ENCODE data around the gene CTF1.

Gene CTF1

DNA sequence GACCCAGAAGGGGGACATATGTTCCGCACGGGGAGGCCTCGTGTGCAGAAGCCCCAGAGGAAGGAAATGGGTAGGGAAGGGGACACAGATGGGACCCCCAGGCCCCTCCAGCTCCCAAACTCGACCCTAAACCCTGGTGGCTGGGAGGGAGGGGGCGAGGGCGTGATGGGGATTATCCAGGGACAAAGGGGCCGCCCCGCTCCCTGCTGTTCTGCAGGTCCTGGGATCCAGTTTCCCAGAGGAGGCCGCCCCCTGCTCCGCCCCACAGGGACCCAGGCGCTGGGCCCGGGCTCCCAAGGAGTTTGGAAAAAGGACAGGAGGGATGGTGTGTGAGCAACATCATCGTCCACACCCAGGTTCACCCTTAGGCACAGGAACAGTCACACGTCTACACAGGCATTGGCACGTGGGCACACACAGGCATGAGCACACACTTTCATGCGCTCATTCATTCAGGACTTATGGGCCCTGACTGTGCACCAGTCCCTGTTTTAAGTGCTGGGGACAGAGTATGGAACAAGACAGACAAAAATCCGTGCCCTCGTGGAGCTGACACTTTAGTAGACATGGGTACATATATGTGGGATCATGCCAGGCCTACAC lies 14.1 kb downstream of the CTF1 start:
- peak; percentile 25 for DNase-seq (ENCODE audit: low spot score)

DNA sequence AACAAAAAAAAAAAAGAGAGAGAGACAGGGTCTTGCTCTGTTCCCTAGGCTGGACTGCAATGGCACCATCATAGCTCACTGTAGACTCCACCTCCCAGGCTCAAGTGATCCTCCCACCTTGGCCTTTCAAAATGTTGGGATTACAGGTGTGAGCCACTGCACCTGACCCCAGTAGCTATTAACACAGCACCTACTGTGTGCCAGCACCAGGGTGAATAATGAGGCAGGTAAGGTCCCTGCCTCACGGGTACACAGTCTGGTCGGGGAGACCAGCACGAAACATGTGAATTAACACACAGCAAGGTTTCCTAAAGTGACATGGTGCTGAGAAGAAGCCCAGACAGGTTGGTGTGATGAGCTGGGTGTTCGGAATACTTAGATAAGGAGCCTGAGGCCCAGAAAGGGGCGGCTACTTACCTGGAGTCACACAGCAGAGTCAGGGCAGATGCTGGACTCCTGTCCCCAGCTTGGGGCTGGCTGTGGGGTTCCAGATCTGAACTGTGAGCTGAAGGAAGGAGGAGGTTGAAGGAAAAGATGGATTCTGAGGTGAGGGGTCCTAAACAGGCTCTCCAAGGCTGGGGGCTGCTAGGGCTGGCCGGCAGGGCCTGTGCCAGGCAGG lies 16.5 kb downstream of the CTF1 start:
- peak; percentile 38 for DNase-seq (ENCODE audit: low spot score)

DNA sequence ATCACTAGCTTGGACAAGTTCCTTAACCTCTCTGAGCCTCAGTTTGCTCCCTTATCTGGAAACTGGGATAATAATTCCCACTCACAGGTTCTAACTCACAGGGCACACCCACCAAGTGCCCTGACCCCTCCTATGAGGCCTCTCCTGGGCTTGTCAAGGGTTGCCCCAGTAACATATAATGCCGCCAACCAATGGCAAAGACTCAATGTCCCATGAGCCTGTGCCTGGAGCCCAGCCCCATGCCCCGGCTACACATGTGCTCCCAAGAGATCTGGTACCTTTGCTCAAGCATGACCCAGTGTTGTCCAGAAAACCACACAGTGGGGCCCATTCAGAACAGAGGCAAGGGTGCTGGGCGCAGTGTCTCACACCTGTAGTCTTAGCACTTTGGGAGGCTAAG lies 18.4 kb downstream of the CTF1 start:
- no peak for DNase-seq (ENCODE audit: low spot score)

DNA sequence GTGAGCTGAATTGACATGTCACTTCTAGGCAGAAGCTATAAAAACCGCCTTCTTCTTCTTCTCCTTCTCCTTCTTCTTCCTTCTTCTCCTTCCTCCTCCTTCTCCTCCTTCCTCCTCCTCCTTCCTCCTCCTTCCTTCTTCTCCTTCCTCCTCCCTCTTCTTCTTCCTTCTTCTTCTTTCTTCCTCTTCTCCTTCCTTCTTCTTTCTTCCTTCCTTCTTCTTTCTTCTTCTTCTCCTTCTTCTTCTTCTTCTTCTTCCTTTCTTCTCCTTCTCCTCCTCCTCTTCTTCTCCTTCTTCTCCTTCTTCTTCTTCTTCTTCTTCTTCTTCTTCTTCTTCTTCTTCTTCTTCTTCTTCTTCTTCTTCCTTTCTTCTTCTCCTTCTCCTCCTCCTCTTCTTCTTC lies 22.2 kb downstream of the CTF1 start:
- no peak for DNase-seq (ENCODE audit: low spot score)

DNA sequence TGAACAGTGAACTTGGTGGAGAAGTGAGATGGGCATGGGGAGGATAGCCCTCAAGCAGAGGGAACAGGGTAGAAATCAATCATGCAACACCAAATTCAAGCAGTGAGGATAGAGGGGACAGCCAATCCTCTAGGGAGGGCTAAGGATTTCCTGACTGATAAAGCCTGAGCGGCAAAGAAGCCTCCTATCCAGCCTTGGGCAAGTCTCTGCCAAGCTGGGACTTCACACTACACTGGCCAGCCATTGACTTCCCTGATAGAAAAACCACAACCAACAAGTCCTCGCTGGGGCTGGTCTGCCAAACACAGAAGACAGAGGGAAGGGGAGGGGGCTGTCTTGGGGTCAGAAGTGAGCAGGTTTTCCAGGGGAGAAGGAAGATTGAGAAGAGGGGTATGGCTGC lies 24.5 kb downstream of the CTF1 start:
- no peak for DNase-seq (ENCODE audit: low spot score)

DNA sequence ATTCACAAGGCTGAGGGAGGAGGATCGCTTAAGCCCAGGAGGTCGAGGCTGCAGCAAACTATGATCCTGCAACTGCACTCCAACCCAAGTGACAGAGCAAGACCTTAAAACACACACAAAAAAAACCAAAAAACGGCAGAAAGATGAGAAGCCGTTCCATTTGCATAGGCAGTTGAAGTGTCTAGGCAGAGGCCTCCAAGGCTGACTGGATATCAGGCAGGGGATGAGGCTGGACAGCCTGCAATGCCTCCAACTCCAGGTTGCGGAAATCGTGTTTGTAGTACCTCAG lies 25.0 kb downstream of the CTF1 start:
- DNase-seq (ENCODE audit: low spot score), result no peak

DNA sequence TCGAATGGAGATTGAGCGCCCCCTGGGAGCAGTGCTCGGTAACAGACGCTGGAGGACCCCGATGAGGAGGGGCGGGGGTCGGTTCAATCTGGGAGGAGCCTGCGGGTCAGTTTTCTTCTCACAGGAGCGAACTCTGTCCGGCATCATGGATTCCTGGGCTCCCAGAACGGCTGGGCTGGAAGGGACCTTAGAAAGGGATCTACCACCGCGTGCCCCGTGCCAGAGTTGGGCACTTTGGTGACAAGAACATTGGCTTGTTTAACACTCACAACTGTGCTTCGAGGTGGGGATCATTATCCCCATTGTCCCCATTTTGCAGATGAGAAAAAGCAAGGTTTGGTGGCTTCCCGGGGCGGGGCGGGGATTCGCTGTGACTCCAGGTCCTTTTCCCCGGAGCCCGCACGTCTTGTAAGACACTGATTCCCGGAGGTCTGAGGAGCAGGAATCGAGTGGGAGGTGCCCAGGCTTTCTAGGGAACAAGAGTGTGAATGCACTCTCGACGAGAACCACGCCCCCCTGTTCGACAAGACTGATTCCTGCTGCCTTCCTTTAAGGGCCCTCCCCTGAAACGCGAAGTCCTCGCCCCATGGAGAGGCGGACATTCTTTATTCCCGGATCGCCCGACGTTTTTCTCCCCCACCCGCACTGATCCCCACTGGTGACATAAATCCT lies 25.5 kb downstream of the CTF1 start:
- peak; percentile 97 for DNase-seq (ENCODE audit: low spot score)

DNA sequence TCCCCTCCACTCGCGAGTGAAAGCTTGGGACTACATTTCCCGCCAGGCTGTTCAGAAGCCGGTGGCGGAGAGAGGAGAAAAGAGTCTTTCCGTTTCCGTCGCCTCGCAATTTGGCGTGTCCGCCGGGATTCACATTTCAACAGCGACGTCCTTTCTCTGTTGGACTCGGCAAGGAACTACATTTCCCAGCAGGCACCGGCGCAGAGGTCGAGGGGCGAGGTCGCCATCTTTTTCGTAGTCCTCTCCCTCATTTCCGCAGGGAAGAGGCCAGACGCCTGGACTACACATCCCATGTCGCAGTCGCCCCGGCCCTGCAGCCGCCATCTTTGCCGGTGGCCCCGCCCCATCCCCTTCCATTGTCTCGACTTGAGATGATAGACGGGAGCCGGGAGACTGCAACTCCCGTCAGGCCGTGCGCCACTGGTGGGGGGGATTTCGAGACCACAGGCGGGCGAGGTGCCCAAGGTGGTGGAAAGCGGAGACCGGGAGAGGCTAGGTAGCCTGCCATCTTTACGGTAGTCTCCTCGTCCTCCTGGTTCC lies 26.1 kb downstream of the CTF1 start:
- DNase-seq (ENCODE audit: low spot score), result peak; percentile 99

DNA sequence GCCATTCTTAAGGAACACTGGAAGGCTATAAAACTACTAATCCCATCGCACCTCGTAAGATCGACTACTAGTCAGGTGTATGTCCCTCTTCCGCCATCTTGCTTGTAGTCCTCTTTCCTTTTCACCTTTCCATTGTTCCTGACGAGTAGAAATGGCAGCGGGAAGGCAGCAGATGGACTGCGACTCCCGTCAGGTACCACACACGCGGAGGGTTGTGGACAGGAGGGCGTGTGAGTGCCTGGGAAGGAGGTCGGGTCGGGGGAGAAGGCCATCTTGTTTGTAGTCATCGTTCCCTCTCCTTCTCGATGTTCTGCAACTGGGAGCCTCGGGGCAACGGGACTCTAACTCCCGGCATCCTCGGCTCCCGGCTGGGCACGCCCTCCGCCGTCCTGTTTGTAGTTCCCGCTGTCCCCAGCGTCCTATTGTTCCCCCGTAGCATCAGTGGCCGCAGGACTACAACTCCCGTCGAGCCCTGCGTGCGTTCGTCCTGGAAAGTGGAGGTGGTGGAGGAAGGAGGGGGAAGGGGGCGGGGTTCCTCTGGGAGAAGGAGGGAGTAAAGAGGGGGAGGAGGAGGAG lies 26.6 kb downstream of the CTF1 start:
- peak; percentile 100 for DNase-seq (ENCODE audit: low spot score)

DNA sequence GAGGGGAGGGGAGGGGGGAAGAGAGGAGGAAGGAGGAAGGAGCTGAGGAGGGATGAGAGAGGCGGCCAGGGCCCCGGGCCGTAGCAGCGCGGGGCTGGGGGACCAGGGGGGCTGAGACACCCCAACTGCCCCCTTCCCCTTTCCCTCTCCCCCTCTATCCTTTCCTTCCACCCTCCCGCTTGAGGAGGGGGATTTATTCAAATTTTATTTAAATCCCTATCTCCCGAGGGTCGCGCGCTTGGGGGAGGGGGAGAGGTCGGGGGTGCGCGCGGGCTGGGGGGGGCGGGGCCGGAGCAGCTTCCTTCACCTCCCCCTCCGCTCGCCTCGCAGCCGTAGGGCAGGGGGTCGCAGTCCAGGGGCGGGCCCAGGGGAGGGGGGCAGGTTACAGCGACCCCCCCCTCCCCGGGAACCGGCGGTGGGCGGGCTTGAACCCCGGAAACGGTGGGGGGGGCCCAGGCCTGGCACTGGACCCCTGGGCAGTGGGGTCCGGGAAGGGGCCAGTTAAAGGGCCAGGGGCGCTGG lies 27.2 kb downstream of the CTF1 start, which contains the start of gene FBXL19:
FBXL19 (plus strand) TSS at position 19 of the 522 bp plus-strand sequence. CDS start 2,183 bp downstream, outside the sequence.
- no peak for DNase-seq (ENCODE audit: low spot score)

DNA sequence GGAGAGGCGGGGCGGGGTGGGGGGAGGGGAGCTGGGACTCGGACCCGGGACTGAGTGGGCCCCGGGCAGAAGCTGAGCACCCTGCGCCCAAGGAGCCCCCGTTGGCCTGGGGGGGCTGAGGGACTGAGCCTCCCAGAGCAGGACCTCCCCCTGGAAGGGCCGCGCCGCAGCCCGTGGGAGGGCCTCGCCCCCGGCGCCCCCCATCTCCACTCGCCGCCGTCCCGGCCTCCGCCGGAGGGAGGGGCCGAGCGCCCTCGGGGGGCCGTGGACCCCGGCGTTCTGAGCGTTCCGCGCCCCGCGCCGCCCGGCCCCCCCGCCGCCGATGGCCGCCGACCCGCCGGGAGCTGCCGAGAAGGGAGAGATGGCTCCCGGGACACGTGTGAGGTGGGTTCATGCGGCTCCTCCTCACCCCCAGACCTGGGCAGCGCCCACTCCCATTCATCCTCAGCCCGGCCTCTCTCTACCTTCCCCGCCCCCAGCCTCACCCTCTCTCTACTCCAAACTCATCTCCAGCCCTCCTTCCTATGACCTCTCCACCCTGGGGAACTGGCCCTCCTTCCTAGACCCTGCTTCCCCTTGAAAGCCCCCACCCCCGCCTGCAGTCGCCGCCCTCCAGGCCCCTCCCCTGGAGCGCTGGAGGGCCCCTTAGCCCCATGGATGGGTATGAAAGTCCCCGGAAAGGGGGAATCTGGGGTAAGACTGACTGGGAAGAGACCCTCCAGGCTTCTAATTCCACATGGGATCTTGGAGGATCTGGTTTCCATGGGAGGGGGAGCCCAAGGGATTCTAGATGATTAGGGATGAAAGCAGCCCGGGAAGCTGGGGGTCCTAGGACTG lies 27.9 kb downstream of the CTF1 start:
- no peak for DNase-seq (ENCODE audit: low spot score)

DNA sequence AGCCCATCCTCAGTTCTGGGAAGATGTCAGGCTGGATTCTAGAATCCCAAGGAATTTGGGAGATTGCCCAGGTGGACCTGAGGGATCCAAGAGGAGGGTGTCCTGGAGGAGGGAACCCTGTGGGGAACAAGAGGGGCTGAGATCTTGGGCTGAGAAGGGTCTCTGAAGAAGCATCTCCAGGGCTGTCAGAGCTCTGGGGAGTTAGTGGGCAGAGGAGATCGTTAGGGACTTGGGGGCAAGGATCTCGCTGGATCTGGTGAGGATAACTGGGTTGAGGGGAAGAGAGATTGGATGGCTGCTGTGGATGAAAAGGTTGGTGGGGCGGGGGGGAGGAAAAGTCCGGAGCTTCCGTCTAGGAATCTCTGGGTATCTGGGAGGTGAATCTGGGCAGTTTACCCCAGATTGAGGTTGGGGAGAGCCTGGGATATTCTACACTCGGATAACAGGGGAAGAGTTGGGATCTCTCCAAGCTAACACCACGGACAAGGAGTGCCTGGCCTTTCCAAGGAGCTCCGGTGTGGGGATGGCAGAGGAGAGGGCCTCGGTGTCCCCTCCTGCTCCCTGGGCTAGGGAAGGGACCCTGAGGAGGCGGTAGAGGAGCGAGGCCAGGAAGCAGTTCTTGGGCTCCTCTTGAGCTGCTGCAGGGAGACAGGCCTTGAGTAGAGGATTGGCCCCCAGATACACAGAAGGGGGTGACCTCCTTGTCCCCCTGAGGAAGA lies 28.7 kb downstream of the CTF1 start:
- DNase-seq (ENCODE audit: low spot score), result no peak

DNA sequence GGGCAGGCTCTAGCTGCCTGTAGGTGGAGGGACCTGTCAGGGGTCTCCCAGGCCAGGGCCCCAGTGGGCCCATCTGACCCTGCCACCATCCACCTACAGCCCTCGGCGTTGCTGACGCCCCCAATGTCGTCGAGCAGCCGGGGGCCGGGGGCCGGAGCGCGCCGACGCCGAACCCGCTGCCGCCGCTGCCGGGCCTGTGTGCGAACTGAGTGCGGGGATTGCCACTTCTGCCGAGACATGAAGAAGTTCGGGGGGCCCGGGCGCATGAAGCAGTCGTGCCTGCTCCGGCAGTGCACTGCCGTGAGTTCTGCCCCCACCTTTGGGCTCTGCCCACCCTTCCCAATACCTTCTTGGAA lies 29.2 kb downstream of the CTF1 start:
- DNase-seq (ENCODE audit: low spot score), result no peak

DNA sequence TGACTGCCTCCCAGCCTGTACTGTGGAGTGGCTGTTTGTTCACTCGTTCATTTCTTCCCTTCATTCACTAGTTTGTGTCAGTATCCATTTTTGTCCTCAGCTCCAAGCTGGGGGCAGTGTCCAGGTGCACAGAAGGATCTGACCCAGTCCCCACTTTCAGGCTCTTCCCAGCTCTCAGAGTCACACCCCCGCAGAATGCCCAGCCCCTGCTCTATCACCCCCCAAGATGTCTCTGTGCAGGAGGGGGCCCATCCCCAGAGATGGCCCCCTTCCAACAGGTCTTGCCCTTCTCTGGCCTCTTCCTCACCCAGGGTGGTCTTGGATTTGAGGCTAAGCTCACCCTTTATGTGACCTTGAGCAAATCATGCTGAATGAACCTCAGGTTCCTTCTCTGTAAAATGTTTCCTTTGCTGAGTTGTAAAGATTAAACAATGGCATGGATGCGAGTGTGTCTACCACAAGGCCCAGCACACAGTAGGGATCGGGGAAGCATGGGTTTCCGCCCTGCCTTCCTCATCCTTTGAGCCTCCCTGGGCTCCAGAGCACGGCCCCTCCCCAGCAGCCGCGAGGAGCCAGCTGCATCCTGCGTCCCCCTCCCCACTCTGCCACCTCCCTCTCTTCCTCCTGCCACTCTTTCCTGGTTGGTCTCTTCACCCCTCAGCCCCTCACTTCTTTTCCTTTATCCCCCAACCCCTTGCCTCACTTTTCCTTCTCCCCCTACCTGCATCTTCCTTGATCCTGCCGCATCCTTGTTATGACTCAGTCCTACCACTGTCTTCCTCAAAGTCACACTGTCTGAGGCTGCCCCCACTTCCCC lies 29.8 kb downstream of the CTF1 start:
- DNase-seq (ENCODE audit: low spot score), result no peak

DNA sequence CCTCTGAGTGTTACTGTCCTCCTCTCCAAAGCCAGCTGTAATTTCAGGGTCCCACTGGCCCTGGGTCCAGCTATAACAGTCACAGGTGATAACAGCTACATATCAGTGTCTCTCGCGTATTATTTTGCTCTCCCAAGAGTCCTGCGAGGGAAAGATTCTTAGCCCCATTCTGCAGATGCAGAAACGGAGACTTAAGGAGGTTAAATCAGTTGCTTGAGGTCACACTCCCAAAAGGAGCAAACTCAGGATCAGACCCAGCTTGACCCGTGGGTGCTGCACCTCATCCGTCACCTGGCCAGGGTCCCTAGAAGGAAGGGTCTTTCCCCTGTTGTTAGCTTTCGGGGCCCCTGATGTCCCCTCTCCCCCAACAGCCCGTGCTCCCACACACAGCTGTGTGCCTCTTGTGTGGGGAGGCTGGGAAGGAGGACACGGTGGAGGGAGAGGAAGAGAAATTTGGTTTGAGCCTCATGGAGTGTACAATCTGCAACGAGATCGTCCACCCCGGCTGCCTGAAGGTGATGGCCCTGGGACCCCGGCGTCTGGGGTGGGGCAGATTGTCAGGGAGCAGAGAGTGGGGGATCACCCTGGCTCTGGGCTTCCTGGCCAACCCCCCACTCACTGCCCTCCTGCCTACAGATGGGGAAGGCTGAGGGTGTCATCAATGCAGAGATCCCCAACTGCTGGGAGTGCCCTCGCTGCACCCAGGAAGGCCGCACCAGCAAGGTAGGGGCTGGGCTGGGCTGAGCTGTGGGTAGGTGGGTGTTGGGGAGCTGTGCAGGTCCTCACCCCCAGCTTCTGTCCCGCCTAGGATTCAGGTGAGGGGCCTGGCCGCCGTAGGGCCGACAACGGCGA lies 30.7 kb downstream of the CTF1 start:
- no peak for DNase-seq (ENCODE audit: low spot score)

DNA sequence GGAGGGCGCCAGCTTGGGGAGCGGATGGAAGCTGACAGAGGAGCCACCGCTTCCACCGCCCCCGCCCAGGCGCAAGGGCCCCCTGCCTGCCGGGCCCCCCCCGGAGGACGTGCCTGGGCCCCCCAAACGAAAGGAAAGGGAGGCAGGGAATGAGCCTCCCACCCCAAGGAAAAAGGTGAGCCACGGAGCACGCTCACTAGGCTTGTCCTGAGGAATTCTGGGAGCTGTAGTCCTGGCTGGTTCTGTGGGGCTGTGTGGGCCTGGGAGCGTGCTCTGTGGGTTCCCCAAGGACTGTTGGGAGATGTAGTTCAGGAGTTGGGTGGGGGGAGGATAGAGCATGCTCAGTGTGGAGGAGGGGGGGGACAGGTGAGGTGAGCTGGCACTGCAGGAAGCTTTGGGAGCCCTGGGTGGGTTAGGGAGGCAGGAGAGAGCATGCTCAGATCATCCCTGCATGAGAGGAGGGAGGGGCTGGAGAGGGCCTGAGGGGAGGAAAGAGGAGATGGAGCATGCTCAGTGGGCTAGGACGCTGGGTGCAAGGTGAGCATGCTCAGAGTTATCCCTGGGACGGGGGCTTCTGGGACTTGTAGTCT lies 31.5 kb downstream of the CTF1 start:
- DNase-seq (ENCODE audit: low spot score), result peak; percentile 82

DNA sequence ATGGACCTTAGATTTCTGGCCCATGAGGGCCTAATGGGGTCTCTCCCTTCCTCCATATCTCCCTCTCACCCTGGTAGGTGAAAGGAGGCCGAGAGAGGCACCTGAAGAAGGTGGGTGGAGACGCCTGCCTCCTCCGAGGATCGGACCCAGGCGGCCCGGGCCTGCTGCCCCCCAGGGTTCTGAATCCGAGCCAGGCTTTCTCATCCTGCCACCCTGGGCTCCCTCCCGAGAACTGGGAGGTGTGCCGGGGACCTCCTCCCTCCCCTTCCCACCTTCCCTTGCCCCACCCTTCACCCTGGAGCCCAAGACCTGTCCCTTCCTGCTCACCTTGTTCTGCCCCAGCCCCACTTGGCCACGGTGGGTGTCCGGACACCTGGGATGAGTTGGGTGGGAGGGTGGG lies 32.0 kb downstream of the CTF1 start:
- no peak for DNase-seq (ENCODE audit: low spot score)

DNA sequence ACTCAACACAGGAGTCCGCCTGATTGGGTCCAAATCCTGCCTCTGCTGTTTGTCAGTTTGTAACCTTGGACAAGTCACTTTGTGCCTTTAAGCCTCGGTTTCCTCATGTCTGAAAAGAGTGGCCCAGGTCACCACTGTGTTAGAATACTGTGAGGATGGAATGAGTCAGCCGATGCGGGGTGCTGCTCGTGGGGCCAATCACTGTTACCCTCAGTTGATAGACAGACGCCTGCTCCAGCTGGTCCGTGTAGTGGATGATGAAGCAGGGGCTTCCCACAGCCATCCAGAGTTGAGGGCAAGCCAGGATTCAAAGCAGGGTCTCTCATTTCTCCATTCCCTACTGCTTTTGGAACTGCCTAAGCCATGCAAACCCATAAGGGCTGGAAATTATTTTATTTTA lies 32.8 kb downstream of the CTF1 start:
- DNase-seq (ENCODE audit: low spot score), result no peak

DNA sequence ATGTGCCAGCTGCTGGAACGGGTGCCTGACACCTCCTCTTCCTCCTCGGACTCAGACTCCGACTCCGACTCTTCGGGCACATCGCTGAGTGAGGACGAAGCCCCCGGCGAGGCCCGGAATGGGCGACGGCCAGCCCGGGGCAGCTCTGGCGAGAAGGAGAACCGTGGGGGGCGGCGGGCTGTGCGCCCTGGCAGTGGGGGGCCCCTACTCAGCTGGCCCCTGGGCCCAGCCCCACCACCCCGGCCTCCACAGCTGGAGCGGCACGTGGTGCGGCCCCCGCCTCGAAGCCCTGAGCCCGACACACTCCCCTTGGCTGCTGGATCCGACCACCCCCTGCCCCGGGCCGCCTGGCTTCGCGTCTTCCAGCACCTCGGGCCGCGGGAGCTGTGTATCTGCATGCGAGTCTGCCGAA lies 33.8 kb downstream of the CTF1 start:
- DNase-seq (ENCODE audit: low spot score), result no peak
